Common myeloid progenitor, CD34-positive (primary cell): ENCODE data around the gene FBXO34.

Source experiments
- CTCF ChIA-PET: fragments of 350-600 bp; sonication (Branson Sonifier 250); formaldehyde crosslinking; loops from one replicate; lab custom pipeline; 2021; ENCODE audit warnings: antibody characterized with exemption; lab: Charles Lee
- POLR2A ChIA-PET: fragments of 350-600 bp; sonication (Branson Sonifier 250); formaldehyde crosslinking; loops from one replicate; lab custom pipeline; 2021; ENCODE audit warnings: antibody characterized with exemption; lab: Charles Lee
- DNase-seq, 3 donors: peaks; one replicate each; pipeline versions ENCODE4 v3.0.0 to v3.0.0-alpha.2; 2013
- H3K27ac ChIP-seq, 2 experiments: 1 replicate in 1 of 2; 2 replicates in 1 of 2; pipeline ENCODE4 v1.7.0; 2013; ENCODE audit warnings: inconsistent platforms in 2 of 2, low read length in 2 of 2, mild to moderate bottlenecking in 2 of 2, low read depth in 1 of 2, moderate library complexity in 1 of 2; ENCODE audit not compliant: severe bottlenecking in 2 of 2, insufficient read depth in 1 of 2, poor library complexity in 1 of 2
- H3K27me3 ChIP-seq, 5 experiments: replicated peaks in 2 of 5; 1 replicate in 3 of 5; 2 replicates in 2 of 5; pipeline versions ENCODE4 v1.6.1 to v1.7.0; 2013; ENCODE audit warnings: low read length in 4 of 5, mild to moderate bottlenecking in 2 of 5, moderate library complexity in 2 of 5, inconsistent platforms in 1 of 5; ENCODE audit not compliant: insufficient read depth in 5 of 5, control insufficient read depth in 4 of 5
- H3K36me3 ChIP-seq, 4 experiments: 1 replicate in 2 of 4; 2 replicates in 2 of 4; pipeline versions ENCODE4 v1.6.1 to v1.7.0; 2013; ENCODE audit warnings: low read length in 3 of 4, control low read depth in 1 of 4, mild to moderate bottlenecking in 1 of 4; ENCODE audit not compliant: control insufficient read depth in 4 of 4, insufficient read depth in 4 of 4
- H3K4me1 ChIP-seq, 4 experiments: 1 replicate in 3 of 4; 2 replicates in 1 of 4; pipeline versions ENCODE4 v1.6.1 to v1.7.1; 2013; ENCODE audit warnings: low read length in 3 of 4, mild to moderate bottlenecking in 3 of 4, control low read depth in 1 of 4, inconsistent platforms in 1 of 4, moderate library complexity in 1 of 4; ENCODE audit not compliant: control insufficient read depth in 4 of 4, insufficient read depth in 4 of 4; ENCODE audit errors: control extremely low read depth in 1 of 4
- H3K4me3 ChIP-seq, 7 experiments: 1 replicate in 4 of 7; 2 replicates in 3 of 7; pipeline versions ENCODE4 v1.5.1 to v1.7.0; 2013; ENCODE audit warnings: mild to moderate bottlenecking in 7 of 7, low read length in 6 of 7, moderate library complexity in 6 of 7, inconsistent platforms in 2 of 7, low read depth in 2 of 7, control low read depth in 1 of 7; ENCODE audit not compliant: insufficient read depth in 4 of 7, control insufficient read depth in 1 of 7; ENCODE audit errors: extremely low read depth in 1 of 7
- H3K9me3 ChIP-seq, 5 experiments: 1 replicate in 4 of 5; 2 replicates in 1 of 5; pipeline versions ENCODE4 v1.6.1 to v1.7.1; 2013; ENCODE audit warnings: low read length in 4 of 5, mild to moderate bottlenecking in 2 of 5, inconsistent platforms in 1 of 5, low read depth in 1 of 5, moderate library complexity in 1 of 5; ENCODE audit not compliant: control insufficient read depth in 4 of 5, insufficient read depth in 2 of 5; ENCODE audit errors: control extremely low read depth in 1 of 5
- WGBS: methylation state at CpG from one replicate; pipeline ENCODE4 v1.1.5; 2013; ENCODE audit not compliant: insufficient coverage; 5-methylcytosine and 5-hydroxymethylcytosine counted together

Gene FBXO34

GRCh38 chr14:55271572-55272298 lies 514 bp downstream of the FBXO34 start:
- H3K36me3 ChIP-seq: no peaks in the 10 kb centered on the region

GRCh38 chr14:55272387-55272786 lies 1.2 kb downstream of the FBXO34 start:
- no peaks in the 10 kb centered on the region for H3K9me3 ChIP-seq
- no peak for DNase-seq
- H3K27ac ChIP-seq: peak overlapping the region; percentile 89 to 96
- peaks cover 11 to 29% (median 22%) of the 10 kb centered on the region in 4 experiments for H3K4me1 ChIP-seq
- no peaks in the 10 kb centered on the region for H3K27me3 ChIP-seq
- no peaks in the 10 kb centered on the region for H3K36me3 ChIP-seq
- H3K4me3 ChIP-seq: peak overlapping the region in 6 of 7 experiments; percentile 80 to 99 (median 96)
- WGBS: no CpG with 5 or more reads among the region's 1 CpG
- CTCF ChIA-PET: interaction anchor here (0.6 to 9.3 kb wide), 8 partner anchors 12 to 82 kb away, joined by 3 to 89 read pairs (median 5); no protein-coding TSS in a partner anchor
- POLR2A ChIA-PET: interaction anchor here (0.5 to 0.8 kb wide), 4 partner anchors 25 to 158 kb away, joined by 3 to 4 read pairs (median 3); no protein-coding TSS in a partner anchor

More at GRCh38 chr14:55271572-55272298, 514 bp downstream of the FBXO34 start:
- Histone ChIP-seq H3K4me3 (peak overlapping the region; percentile 80 to 99 (median 95)), H3K27me3 (no peaks in the 10 kb centered on the region), H3K4me1 (peaks cover 5 to 27% (median 17%) of the 10 kb centered on the region in 4 experiments), H3K27ac (peak overlapping the region; percentile 89 to 96), H3K9me3 (no peaks in the 10 kb centered on the region)
- whole genome bisulfite sequencing: 0% methylated on average over 51 of the region's 80 CpGs
- POLR2A ChIA-PET: interaction anchor here (0.5 to 0.8 kb wide), 2 partner anchors 26 to 83 kb away, joined by 3 to 4 read pairs; no protein-coding TSS in a partner anchor
- CTCF ChIA-PET: interaction anchor here (1.0 to 9.3 kb wide), 9 partner anchors 7 to 83 kb away, joined by 3 to 89 read pairs (median 8); no protein-coding TSS in a partner anchor
- peak; percentile 94 to 97 (median 97) for DNase-seq

- POLR2A ChIA-PET: interaction anchor here (0.5 to 0.6 kb wide), 2 partner anchors 39 to 158 kb away, joined by 3 read pairs; no protein-coding TSS in a partner anchor
- no CpG with 5 or more reads among the region's 2 CpGs for WGBS
- peaks cover 13 to 35% (median 24%) of the 10 kb centered on the region in 4 experiments for H3K4me1 ChIP-seq
- CTCF ChIA-PET: interaction anchor here (0.6 to 9.3 kb wide), 7 partner anchors 11 to 82 kb away, joined by 3 to 89 read pairs (median 4); no protein-coding TSS in a partner anchor
- no peaks in the 10 kb centered on the region for H3K9me3 ChIP-seq
- H3K27me3 ChIP-seq: no peaks in the 10 kb centered on the region
- no peaks in the 10 kb centered on the region for H3K36me3 ChIP-seq
- no peak for DNase-seq
- peak overlapping the region in 1 of 2 experiments; percentile 96 for H3K27ac ChIP-seq
- peak overlapping the region in 4 of 7 experiments; percentile 80 to 99 (median 94) for H3K4me3 ChIP-seq
Measured at GRCh38 chr14:55272922-55273321, 1.7 kb downstream of the FBXO34 start.

GRCh38 chr14:55274146-55274545 lies 2.9 kb downstream of the FBXO34 start:
- POLR2A ChIA-PET: no interaction called here
- H3K36me3 ChIP-seq: no peaks in the 10 kb centered on the region
- H3K4me1 ChIP-seq: peaks cover 18 to 43% (median 29%) of the 10 kb centered on the region in 4 experiments
- H3K27ac ChIP-seq: no peak overlapping the region
- DNase-seq: no peak
- H3K27me3 ChIP-seq: no peaks in the 10 kb centered on the region
- no peaks in the 10 kb centered on the region for H3K9me3 ChIP-seq
- 100% methylated on average over 1 of the region's 3 CpGs for WGBS
- CTCF ChIA-PET: interaction anchor here (1.7 to 9.3 kb wide), 2 partner anchors 24 to 80 kb away, joined by 6 to 89 read pairs; no protein-coding TSS in a partner anchor
- H3K4me3 ChIP-seq: no peak overlapping the region

- DNase-seq: peak in 1 of 3 donors; percentile 28
- no peak overlapping the region for H3K27ac ChIP-seq
- no peaks in the 10 kb centered on the region for H3K27me3 ChIP-seq
- ChIA-PET CTCF (interaction anchor here (1.2 to 9.3 kb wide), 3 partner anchors 9 to 80 kb away, joined by 3 to 89 read pairs (median 6); no protein-coding TSS in a partner anchor), POLR2A (no interaction called here)
- H3K9me3 ChIP-seq: no peaks in the 10 kb centered on the region
- no peaks in the 10 kb centered on the region for H3K36me3 ChIP-seq
- WGBS: no CpG with 5 or more reads among the region's 1 CpG
- no peak overlapping the region for H3K4me3 ChIP-seq
- H3K4me1 ChIP-seq: peaks cover 18 to 43% (median 29%) of the 10 kb centered on the region in 4 experiments
Measured at GRCh38 chr14:55274751-55275150, 3.5 kb downstream of the FBXO34 start.

- WGBS: no CpG with 5 or more reads among the region's 3 CpGs
- H3K9me3 ChIP-seq: no peaks in the 10 kb centered on the region
- no peak overlapping the region for H3K4me3 ChIP-seq
- H3K27me3 ChIP-seq: no peaks in the 10 kb centered on the region
- peaks cover 18 to 40% (median 29%) of the 10 kb centered on the region in 4 experiments for H3K4me1 ChIP-seq
- no peak overlapping the region for H3K27ac ChIP-seq
- peaks cover 0 to 2% (median 0%) of the 10 kb centered on the region in 4 experiments for H3K36me3 ChIP-seq
- DNase-seq: no peak
- ChIA-PET POLR2A (no interaction called here), CTCF (interaction anchor here (0.7 kb wide), 1 partner anchor 28 kb away, joined by 3 read pairs; no protein-coding TSS in a partner anchor)
Measured at GRCh38 chr14:55276736-55277135, 5.5 kb downstream of the FBXO34 start.
